Fibroblast of peridontal ligament (primary cell): ENCODE data around the gene NNT.
A peak's percentile ranks its signal among the peaks of the same experiment; 100 is the strongest.

Experiments
- DNase-seq: peaks from one replicate; pipeline ENCODE4 v3.0.0-alpha.2; 2010; ENCODE audit errors: extremely low read depth

The NNT gene

DNA sequence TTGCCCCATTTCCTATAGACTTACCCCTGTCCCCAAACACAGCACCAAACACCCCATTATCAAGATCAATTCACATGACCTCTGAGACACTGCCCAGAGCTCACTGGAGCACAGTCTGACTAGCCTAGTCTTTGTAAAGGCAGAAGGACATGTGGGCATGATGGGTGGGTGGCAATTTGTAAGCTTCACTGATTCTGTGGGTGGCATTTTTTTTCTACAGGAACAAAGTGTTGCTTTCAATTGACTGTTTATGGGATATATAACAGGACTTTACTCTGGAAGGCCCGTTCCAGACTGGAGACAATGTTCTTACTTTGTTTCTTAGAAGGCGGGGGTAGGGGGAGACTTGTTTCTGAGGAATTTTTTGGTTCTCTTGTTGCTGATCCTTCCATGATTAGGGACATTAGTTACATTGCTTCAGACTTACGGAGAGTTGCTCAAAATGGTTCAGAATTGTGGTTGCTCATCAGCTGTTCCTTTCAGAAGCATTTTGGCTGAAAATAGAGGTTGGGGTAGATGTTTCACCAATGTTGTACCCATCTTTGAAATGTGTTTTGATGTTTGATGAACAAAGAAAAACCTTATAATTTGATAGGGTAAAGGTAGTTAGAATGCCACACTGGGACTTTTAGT, 20.2 kb downstream of the NNT start:
- no peak for DNase-seq

DNA sequence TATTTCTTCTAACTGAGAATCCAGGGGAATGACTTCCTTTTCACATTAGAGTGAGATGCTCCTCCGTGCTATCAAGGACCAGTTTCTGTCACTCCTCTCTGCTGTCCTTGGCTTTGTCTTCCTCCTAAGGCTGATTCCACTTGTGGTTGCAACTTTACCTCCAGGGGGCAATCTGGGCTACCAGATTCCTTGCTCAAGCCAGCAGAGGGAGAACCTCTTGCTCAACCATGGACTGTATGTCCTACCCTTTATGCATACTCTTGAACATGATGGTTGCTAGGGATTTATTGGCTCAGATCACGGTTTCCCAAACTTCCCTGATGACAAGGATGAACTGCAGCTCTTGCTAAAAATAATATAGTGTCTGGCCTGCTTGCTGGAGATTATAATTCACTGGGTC, 24.0 kb downstream of the NNT start:
- peak; percentile 68 for DNase-seq

- peak; percentile 90 for DNase-seq
Measured at GRCh38 chr5:43631182-43631910, 28.4 kb downstream of the NNT start.

DNA sequence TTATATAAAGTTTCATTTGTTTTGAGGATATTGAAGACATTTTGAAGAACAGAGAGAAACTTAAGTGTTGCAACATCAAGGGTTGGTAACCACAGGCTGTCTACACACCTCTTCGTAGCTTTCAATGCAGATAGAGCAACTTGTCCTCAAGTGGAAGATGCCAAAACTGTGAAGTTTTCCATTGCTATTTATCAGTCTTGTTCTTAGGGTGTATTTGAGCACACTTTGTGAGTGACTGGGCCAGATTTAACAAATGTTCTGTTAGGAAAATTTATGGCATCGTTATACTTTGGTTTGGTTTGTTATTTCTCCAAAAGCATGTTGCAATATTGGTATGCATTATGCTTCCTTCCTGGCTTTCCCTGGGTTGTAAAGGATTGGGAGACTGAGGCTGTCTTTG, 31.6 kb downstream of the NNT start:
- DNase-seq, result no peak

GRCh38 chr5:43635374-43635773, 32.4 kb downstream of the NNT start:
- DNase-seq, result no peak

GRCh38 chr5:43636076-43636475, 33.1 kb downstream of the NNT start:
- DNase-seq, result no peak

GRCh38 chr5:43637416-43637815, 34.4 kb downstream of the NNT start:
- no peak for DNase-seq

GRCh38 chr5:43638107-43638506, 35.1 kb downstream of the NNT start:
- DNase-seq, result no peak

- peak; percentile 60 for DNase-seq
Measured at GRCh38 chr5:43638546-43638945, 35.6 kb downstream of the NNT start.

DNA sequence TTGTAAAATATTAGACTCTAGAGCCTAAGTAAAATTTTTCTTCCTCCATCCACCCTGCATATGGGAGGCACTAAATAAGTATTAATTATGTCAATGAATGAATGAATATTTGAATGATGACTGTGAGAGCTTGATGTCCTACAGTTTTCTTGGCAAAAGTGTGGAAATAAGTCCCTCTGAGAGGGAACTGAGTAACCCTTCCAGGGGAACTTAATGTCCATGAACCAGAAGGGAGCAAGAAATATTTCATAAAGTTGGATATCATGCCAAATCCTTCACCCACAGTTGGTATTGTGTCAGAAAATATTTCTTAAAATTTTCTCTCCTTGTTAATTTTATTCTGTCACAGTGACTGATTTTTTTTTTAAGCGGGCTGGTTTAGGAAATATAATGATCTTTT, 36.6 kb downstream of the NNT start:
- DNase-seq, result no peak

DNA sequence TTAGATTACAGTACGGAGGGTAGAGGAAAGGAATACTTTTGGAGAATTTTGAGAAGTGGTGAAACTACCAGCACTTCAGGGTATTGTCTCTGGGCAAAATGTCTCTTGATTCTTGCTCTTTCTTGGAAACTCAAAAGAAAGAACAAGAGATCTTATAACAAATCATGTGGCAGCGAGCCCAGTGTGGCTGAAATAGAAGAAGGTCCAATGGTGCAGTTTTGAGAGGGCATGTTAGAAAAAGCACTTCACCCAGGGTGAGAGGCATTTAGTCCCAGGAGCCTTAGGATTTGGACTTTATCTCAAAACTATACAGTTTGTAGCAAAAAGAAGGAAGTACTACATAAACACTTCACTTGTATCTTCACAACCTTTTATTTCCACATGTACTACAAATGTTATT, 39.4 kb downstream of the NNT start:
- DNase-seq, result peak; percentile 73

DNA sequence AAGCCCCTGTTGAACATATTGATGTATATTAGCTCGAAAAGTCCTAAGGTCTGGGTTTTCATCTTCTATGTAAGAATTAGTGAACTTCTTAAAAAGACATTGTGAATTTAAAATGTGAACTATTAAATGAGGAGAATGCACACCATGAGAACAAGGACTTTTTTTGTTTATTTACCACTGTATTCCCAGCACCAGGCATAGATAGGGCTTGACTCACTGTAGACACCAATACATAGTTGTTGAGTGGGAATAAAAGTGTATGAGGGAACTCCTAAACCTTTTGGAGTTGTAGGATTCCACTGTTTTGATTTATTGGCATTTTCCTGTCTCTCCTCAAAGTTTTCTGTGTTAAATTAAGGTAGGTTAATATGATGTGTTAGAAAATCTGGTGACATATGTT, 40.3 kb downstream of the NNT start:
- DNase-seq, result no peak

DNA sequence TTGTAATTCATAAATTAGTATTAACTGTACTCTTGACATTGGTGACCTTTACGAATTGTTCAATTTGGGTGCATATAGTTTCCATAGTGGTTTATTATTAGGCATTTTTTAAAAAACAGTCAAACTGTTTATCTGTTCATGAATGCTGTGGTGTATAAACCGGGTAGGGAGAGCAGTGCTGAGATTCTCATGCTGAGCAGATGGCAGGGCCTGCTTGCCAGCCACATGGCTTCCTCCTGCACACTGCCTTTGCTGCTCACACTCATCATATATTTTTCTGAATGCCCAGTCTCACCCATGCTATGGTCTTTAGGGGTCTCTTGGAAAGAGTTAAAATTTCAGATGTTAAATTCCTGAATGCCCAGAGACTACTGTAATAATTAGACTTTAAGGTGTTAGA, 40.8 kb downstream of the NNT start:
- DNase-seq, result no peak

DNA sequence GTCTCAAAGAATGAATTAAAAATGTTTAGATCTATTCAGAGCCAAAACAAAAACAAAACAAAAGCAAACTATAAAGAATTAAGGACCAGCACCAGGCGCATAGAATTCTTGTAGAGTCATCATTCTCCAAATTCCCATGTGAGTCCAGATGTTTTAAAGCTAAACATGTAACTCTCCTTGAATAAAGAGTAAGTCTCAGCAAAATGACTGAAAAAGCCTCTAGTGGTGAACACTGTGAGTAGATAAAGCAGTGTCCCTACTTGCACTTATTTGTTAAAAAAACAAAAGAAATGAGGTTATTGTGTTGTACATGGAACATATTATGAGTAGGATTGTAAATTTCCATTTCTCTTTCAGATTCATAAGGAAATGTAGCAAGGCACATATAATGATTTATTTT, 44.0 kb downstream of the NNT start:
- peak; percentile 65 for DNase-seq

GRCh38 chr5:43647789-43648188, 44.8 kb downstream of the NNT start:
- DNase-seq, result no peak

GRCh38 chr5:43648499-43649124, 45.6 kb downstream of the NNT start:
- DNase-seq, result peak; percentile 48

- peak; percentile 76 for DNase-seq
Measured at GRCh38 chr5:43649256-43649655, 46.3 kb downstream of the NNT start.

DNA sequence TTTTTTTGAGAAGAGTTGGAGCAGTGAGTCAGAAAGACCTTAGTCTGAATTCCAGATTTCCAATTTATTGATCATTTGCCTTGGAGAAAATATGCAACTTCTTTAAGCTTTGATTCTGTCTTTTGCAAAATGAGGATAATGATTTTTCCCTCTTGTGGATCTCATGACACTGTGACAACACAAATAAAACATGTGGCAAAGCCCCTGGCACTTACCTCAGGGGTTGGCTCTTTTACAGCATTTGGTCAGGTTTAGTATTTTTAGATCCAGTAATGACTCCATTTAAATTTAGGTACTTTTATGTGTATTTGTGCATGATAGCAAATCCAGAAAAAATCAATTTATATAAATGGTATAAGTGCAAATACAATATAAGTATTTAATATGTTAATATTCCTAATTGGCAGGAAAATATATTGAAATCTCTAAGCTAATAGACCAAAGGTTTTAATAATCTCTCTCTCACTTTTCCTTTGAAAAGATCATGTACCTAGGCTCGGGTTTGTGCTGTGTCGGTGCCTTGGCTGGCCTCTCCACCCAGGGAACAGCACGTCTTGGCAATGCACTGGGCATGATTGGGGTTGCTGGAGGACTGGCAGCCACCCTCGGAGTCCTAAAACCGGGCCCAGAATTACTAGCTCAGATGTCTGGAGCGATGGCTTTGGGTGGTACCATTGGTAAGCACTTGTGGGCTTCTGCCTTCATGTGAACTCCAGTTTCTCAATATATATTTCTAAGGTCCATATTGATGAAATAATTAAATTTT, 49.7 kb downstream of the NNT start:
- no peak for DNase-seq

- peak; percentile 92 for DNase-seq
Measured at GRCh38 chr5:43658509-43658908, 55.5 kb downstream of the NNT start.

- no peak for DNase-seq
Measured at GRCh38 chr5:43659075-43659474, 56.1 kb downstream of the NNT start.

DNA sequence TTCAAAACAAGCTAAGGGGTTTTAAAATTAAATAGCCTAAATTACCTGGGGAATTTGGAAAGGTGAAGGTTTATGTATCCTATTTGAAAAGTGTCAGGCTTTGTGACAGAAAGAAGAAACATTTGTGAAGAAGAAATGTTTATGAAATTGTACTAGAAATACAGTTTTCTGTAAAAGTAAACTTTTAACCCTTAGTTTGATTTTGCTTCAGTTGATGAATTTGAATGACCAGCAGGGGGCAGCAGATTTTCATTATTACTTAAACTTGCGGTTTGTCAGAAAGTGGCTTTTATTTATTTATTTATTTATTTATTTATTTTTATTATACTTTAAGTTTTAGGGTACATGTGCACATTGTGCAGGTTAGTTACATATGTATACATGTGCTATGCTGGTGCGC, 58.1 kb downstream of the NNT start:
- peak; percentile 77 for DNase-seq

- no peak for DNase-seq
Measured at GRCh38 chr5:43663916-43664315, 60.9 kb downstream of the NNT start.
